HUES48 (cell line): Measurements from ENCODE around the gene UNC5B.
"Not testable (repeated sequence)": the region's sequence is repeated elsewhere in the genome, so short reads cannot be mapped to it uniquely, and the experiment has no call there.

Source experiments
- H3K27ac ChIP-seq: one replicate; pipeline ENCODE4 v1.7.0; 2013; ENCODE audit warnings: low read depth, low read length, inconsistent platforms
- H3K27me3 ChIP-seq: 2 replicates; pipeline ENCODE4 v1.6.1; 2013; ENCODE audit warnings: mild to moderate bottlenecking, low read length; ENCODE audit not compliant: control insufficient read depth, insufficient read depth
- H3K36me3 ChIP-seq: 2 replicates; pipeline ENCODE4 v1.6.1; 2013; ENCODE audit warnings: low read length; ENCODE audit not compliant: control insufficient read depth, insufficient read depth
- H3K4me1 ChIP-seq: 2 replicates; pipeline ENCODE4 v1.6.1; 2013; ENCODE audit warnings: mild to moderate bottlenecking, low read length; ENCODE audit not compliant: control insufficient read depth, insufficient read depth
- H3K4me3 ChIP-seq: 2 replicates; pipeline ENCODE4 v1.5.1; 2013; ENCODE audit warnings: mild to moderate bottlenecking, low read depth, low read length
- H3K9ac ChIP-seq: 2 replicates; pipeline ENCODE4 v1.6.1; 2013; ENCODE audit warnings: mild to moderate bottlenecking, low read depth, low read length, moderate library complexity
- H3K9me3 ChIP-seq: 2 replicates; pipeline ENCODE4 v1.6.1; 2013; ENCODE audit warnings: low read length; ENCODE audit not compliant: control insufficient read depth, insufficient read depth

UNC5B gene

GRCh38 chr10:71217266-71218045 is 5.1 kb downstream of the UNC5B start:
- Histone ChIP-seq H3K9ac (peak overlapping the region; percentile 63), H3K27ac (peak overlapping the region; percentile 91), H3K36me3 (no peaks in the 10 kb centered on the region), H3K4me1 (peaks cover 51% of the 10 kb centered on the region), H3K9me3 (no peaks in the 10 kb centered on the region), H3K4me3 (peak overlapping the region; percentile 69), H3K27me3 (peaks cover 34% of the 10 kb centered on the region)

DNA sequence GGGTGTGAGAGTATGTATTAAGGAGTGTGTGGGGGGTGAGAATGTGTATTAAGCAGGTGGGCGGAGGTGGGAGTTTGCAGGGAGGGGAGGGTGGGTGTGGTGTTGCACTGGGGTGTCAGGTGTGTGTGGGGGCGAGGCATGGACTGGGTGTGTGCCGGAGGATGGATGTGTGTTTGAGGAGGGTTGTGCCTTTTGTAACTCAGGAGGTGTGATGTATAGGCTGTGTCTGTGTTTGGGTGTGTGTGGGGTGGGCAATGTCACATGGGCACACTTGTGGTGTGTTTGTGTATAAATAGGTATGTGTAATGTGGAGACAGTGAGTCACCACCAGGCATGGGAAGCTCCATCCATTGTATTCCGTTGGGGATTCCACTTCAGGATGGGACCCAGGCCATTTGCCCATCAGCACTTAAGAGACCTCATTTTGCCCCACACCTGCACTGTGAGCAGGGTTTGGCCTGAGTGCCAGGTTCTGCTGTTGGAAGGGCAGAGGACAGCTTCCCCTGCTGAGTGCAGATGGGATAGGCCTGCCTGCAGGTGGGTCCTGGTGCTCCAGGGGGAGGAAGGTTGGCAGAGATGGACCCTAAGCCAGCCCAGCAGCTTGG is 5.8 kb downstream of the UNC5B start:
- Histone ChIP-seq H3K9ac (no peak overlapping the region), H3K36me3 (no peaks in the 10 kb centered on the region), H3K27me3 (peaks cover 29% of the 10 kb centered on the region), H3K4me1 (peaks cover 58% of the 10 kb centered on the region), H3K27ac (peak overlapping the region; percentile 91), H3K9me3 (no peaks in the 10 kb centered on the region), H3K4me3 (peak overlapping the region; percentile 69)

DNA sequence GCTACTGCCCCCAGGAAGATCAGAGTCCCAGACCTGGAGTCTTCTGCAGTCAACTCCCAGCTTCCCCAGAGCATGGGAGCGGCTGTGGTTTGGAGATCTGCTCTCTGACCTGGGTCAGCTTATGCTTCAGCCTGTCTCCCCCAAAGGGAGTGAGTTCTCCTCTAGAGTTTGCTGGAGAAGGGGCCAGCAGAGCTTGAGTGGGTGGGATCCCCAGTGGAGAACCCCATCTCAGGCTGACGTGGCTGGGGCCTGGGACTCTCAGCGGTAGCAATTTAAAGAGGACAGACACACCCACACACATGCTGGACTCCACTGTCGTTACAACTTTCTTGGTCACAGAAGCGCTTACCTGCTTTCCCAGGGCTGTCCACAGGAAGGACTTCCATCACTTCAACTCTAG is 6.3 kb downstream of the UNC5B start:
- no peak overlapping the region for H3K9ac ChIP-seq
- H3K4me3 ChIP-seq = no peak overlapping the region
- H3K27ac ChIP-seq = no peak overlapping the region
- no peaks in the 10 kb centered on the region for H3K36me3 ChIP-seq
- peaks cover 25% of the 10 kb centered on the region for H3K27me3 ChIP-seq
- H3K4me1 ChIP-seq = peaks cover 61% of the 10 kb centered on the region
- no peaks in the 10 kb centered on the region for H3K9me3 ChIP-seq

DNA sequence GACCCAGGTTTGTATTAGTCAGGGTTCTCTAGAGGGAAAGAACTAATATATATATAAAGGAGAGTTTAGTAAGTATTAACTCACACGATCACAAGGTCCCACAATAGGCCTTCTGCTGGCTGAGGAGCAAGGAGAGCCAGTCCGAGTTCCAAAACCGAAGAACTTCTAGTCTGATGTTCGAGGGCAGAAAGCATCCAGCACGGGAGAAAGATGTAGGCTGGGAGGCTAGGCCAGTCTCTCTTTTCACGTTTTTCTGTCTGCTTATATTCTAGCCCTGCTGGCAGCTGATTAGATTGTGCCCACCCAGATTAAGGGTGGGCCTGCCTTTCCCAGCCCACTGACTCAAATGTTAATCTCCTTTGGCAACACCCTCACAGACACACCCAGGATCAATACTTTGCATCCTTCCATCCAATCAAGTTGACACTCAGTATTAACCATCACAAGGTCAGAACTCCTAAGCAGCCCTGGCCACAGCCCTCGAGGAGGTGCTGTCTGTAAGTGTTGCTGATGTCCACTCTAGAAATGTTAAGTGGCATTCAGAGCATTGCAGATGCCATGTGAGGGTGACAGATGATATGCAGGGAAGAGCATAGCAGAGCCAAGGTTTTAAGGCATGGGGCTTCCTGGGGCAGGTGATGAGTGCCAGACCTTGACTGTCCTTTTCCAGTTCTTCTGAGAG is 7.0 kb downstream of the UNC5B start:
- H3K9ac ChIP-seq, H3K36me3 ChIP-seq, H3K4me3 ChIP-seq, H3K27ac ChIP-seq, H3K9me3 ChIP-seq: not testable (repeated sequence)
- Histone ChIP-seq H3K27me3 (peaks cover 18% of the 10 kb centered on the region), H3K4me1 (peaks cover 56% of the 10 kb centered on the region)

DNA sequence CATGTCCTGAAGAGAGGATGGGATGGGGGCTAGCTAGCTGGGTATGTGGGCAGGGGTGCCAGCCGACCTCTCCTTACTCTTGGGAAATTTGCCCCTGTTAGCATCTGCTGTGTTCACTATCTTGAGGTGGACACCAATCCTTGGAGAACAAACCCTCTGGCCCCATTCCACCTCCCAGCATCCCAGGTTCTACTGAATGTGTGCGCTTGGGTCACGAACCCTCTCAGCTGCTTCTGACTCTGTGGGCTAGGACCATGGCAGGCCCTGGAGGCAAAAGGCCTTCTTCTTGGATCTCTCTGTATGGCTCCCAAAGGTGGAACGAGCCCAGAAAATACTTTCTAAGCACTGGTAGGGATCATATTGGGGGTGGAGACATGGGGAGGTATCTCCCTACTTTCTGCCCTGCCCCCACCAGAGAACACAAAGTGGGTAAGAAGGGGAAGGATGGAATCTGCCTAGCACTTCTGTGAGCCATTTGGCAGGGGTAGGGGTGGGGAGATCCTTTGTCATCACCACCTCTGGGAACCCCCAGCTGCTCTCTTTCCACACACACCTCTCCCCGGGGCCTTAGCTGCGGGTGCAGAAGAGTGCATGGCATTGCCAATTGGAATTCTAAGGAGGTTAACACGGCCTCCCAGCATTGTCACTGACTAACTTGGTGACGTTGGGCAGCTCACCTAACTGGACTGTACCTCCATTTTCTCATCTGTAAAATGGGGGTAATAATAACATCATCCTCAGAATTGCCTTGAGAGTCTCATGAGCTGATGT is 7.7 kb downstream of the UNC5B start:
- no peak overlapping the region for H3K27ac ChIP-seq
- H3K4me3 ChIP-seq = no peak overlapping the region
- no peak overlapping the region for H3K9ac ChIP-seq
- H3K36me3 ChIP-seq = no peaks in the 10 kb centered on the region
- peaks cover 12% of the 10 kb centered on the region for H3K27me3 ChIP-seq
- H3K4me1 ChIP-seq = peaks cover 49% of the 10 kb centered on the region
- H3K9me3 ChIP-seq = no peaks in the 10 kb centered on the region

DNA sequence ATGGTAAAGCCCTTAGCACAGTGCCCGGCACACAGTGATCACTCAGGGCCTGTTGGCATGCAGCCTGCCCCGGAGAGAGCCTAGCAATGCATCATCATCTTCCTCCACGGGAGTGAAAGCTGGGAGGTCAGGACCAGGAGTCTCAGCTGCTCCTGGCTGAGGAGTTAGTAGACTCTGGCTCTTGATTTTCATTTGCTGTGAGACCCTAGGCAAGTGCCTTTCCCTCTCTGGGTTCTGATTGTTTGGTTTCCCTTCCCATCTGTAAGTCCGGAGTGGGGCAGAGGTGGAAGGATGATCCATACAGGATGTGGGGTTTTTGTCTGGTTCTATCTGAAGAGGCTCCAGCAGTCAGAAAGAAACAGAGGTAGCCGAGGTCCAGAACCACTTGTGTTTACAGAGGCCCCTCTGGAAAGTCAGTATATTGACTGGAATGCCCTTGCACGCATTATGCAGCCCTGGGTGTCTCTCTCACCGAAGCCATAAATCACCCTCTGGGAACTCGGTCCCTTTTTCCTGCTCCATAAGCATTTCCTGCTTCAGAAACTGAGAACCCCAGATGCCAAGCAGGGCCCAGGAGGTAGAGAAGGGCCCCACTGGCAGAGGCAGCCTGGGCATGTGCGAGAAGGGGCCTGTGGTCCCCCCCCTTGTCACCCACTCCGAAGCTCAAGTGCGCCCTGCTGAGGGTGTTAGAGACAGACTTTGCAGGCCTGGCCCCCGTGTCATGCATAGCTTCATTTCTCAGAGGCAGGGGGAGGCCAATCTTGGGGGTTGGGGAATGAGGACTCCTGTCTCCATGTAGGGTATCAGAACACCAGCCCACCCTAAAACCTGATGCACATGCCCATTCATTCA is 8.5 kb downstream of the UNC5B start:
- H3K36me3 ChIP-seq = no peaks in the 10 kb centered on the region
- H3K27me3 ChIP-seq = 0 out of 2 replicates have a peak, but pooled peaks cover 11% of the 10 kb centered on the region
- H3K4me3 ChIP-seq = no peak overlapping the region
- H3K27ac ChIP-seq = no peak overlapping the region
- no peaks in the 10 kb centered on the region for H3K9me3 ChIP-seq
- peaks cover 41% of the 10 kb centered on the region for H3K4me1 ChIP-seq
- H3K9ac ChIP-seq = no peak overlapping the region

DNA sequence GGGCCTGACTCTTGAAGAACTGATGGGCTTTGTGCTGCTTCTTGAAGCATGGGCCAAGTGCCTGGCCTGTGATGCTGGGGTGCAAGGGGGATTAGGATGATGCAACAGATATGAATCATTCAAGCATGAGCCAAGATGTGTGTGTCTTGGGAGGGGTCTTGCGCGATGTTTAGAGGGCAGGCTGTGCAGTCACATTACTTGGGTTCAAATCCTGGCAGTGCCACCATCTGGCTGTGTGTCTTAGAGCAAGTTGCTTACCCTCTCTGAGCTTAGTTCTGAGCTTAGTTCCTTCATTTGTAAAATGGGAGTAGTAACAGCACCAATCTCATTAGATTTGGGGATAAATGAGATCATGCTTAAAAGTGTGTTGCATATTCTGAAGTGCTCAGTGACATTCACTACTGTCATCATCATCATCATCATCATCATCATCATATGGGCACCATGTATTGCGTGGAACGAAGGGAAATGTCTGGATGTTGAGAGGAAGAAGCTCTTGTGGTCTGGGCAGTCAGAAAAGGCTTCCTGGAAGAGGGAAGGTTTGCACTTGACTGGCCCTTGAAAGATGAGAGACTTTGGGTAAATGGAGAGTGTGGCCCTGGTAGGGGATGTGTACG is 9.3 kb downstream of the UNC5B start:
- Histone ChIP-seq H3K9me3 (no peaks in the 10 kb centered on the region), H3K27ac (no peak overlapping the region), H3K4me3 (no peak overlapping the region), H3K36me3 (no peaks in the 10 kb centered on the region), H3K27me3 (0 out of 2 replicates have a peak, but pooled peaks cover 11% of the 10 kb centered on the region), H3K9ac (no peak overlapping the region), H3K4me1 (peaks cover 33% of the 10 kb centered on the region)

GRCh38 chr10:71222601-71223346 is 10.4 kb downstream of the UNC5B start:
- Histone ChIP-seq H3K9me3 (no peaks in the 10 kb centered on the region), H3K4me1 (peaks cover 31% of the 10 kb centered on the region), H3K27me3 (0 out of 2 replicates have a peak, but pooled peaks cover 11% of the 10 kb centered on the region), H3K4me3 (no peak overlapping the region), H3K36me3 (no peaks in the 10 kb centered on the region), H3K9ac (no peak overlapping the region), H3K27ac (peak overlapping the region; percentile 12)

DNA sequence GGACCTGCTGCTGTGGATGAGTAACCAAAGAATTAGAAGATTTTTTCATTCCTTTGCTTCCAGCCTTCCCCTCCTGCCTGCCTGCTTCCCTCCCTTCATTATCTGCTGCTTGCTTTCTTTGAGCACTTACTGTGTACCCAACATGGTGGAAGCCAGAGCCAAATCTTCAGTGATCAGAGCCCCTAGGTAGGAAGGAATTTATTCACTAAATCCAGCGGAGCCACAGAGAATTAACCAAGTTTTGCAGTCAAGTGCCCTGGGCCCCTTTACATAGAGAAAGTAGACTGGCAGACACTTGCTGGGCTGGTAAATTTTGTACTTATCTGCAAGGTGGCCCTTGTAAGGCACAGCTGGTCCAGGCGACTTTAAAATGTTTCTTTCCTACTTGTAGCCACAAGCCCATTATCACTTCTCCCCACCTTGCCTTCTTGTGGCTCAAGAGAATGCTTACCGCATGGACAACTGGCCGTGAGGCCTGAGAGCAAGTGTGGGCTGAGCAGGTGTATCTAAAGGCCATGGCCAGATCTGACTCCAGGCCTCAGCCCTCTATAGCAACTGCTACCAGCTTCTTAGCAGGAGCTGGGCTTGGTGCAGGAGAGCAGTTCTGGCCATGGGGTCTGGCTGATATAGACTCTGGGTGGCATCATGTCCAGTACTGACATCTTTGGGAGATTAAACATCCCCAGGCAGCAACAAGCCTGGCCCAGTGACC is 11.1 kb downstream of the UNC5B start:
- no peak overlapping the region for H3K27ac ChIP-seq
- H3K9me3 ChIP-seq = no peaks in the 10 kb centered on the region
- H3K4me3 ChIP-seq = no peak overlapping the region
- H3K27me3 ChIP-seq = 0 out of 2 replicates have a peak, but pooled peaks cover 7% of the 10 kb centered on the region
- H3K9ac ChIP-seq = no peak overlapping the region
- peaks cover 24% of the 10 kb centered on the region for H3K4me1 ChIP-seq
- no peaks in the 10 kb centered on the region for H3K36me3 ChIP-seq
